ENCODE data around the gene OTOGL.

The OTOGL gene

GRCh38 chr12:80374615-80375014 is 275.3 kb downstream of the OTOGL start:
- TF ChIP-seq GABPA (IDR thresholded peaks at IDR 0.05; ENCODE audit: low read depth) (no peak), POLR2AphosphoS5 (IDR thresholded peaks at IDR 0.05; ENCODE audit: low read depth) (no peak)
- TF ChIP-seq, protein P1, sequence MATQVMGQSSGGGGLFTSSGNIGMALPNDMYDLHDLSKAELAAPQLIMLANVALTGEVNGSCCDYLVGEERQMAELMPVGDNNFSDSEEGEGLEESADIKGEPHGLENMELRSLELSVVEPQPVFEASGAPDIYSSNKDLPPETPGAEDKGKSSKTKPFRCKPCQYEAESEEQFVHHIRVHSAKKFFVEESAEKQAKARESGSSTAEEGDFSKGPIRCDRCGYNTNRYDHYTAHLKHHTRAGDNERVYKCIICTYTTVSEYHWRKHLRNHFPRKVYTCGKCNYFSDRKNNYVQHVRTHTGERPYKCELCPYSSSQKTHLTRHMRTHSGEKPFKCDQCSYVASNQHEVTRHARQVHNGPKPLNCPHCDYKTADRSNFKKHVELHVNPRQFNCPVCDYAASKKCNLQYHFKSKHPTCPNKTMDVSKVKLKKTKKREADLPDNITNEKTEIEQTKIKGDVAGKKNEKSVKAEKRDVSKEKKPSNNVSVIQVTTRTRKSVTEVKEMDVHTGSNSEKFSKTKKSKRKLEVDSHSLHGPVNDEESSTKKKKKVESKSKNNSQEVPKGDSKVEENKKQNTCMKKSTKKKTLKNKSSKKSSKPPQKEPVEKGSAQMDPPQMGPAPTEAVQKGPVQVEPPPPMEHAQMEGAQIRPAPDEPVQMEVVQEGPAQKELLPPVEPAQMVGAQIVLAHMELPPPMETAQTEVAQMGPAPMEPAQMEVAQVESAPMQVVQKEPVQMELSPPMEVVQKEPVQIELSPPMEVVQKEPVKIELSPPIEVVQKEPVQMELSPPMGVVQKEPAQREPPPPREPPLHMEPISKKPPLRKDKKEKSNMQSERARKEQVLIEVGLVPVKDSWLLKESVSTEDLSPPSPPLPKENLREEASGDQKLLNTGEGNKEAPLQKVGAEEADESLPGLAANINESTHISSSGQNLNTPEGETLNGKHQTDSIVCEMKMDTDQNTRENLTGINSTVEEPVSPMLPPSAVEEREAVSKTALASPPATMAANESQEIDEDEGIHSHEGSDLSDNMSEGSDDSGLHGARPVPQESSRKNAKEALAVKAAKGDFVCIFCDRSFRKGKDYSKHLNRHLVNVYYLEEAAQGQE (IDR thresholded peaks at IDR 0.05; ENCODE audit: insufficient replicate concordance, low read depth): no peak
- Histone ChIP-seq H3K27ac (replicated peaks) (no peak overlapping the region), H3K4me3 (replicated peaks; ENCODE audit: insufficient read depth, low read length) (no peak overlapping the region), H3K27me3 (ENCODE audit: insufficient read depth, poor library complexity, severe bottlenecking) (no peaks in the 10 kb centered on the region)
- DNase-seq (ENCODE audit: low read depth in 1 of 2, low spot score in 1 of 2): no peak

- no peak for DNase-seq (ENCODE audit: low read depth in 1 of 2, low spot score in 1 of 2)
- Histone ChIP-seq H3K27ac (replicated peaks) (no peak overlapping the region), H3K27me3 (ENCODE audit: insufficient read depth, poor library complexity, severe bottlenecking) (no peaks in the 10 kb centered on the region), H3K4me3 (replicated peaks; ENCODE audit: insufficient read depth, low read length) (no peak overlapping the region)
- TF ChIP-seq SPI1 (IDR thresholded peaks at IDR 0.05; ENCODE audit: borderline replicate concordance, low read depth) (no peak), GABPA (IDR thresholded peaks at IDR 0.05; ENCODE audit: low read depth) (no peak), POLR2AphosphoS5 (IDR thresholded peaks at IDR 0.05; ENCODE audit: low read depth) (no peak)
- TF ChIP-seq, protein P2, sequence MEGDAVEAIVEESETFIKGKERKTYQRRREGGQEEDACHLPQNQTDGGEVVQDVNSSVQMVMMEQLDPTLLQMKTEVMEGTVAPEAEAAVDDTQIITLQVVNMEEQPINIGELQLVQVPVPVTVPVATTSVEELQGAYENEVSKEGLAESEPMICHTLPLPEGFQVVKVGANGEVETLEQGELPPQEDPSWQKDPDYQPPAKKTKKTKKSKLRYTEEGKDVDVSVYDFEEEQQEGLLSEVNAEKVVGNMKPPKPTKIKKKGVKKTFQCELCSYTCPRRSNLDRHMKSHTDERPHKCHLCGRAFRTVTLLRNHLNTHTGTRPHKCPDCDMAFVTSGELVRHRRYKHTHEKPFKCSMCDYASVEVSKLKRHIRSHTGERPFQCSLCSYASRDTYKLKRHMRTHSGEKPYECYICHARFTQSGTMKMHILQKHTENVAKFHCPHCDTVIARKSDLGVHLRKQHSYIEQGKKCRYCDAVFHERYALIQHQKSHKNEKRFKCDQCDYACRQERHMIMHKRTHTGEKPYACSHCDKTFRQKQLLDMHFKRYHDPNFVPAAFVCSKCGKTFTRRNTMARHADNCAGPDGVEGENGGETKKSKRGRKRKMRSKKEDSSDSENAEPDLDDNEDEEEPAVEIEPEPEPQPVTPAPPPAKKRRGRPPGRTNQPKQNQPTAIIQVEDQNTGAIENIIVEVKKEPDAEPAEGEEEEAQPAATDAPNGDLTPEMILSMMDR (IDR thresholded peaks at IDR 0.05; ENCODE audit: insufficient read depth, low read length): no peak
- TF ChIP-seq, protein P1 (IDR thresholded peaks at IDR 0.05; ENCODE audit: insufficient replicate concordance, low read depth): no peak
These were observed 277.9 kb downstream of the OTOGL start for GRCh38 chr12:80377140-80377794.

DNA sequence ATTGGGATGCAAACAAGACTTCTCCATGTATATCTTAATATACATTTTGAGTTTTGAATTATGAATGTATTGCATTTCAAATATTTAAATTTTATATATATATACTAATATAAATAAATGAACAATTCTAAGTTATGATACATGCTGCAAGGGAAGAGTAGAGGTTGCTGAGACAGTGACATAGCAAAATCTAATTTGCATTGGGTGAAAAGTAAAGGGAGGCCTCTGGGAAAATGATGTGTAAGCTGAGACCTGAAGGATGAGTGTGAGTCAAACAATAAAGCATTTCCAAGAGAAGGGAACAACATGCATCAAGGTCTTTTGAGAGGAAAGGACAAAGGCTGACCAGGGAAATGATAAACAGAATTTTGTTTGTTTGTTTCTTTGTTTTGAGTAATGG is 281.8 kb downstream of the OTOGL start:
- Histone ChIP-seq H3K27me3 (ENCODE audit: insufficient read depth, poor library complexity, severe bottlenecking) (no peaks in the 10 kb centered on the region), H3K4me3 (replicated peaks; ENCODE audit: insufficient read depth, low read length) (no peak overlapping the region), H3K27ac (replicated peaks) (no peak overlapping the region)
- TF ChIP-seq, protein P2 (IDR thresholded peaks at IDR 0.05; ENCODE audit: insufficient read depth, low read length): no peak
- TF ChIP-seq POLR2AphosphoS5 (IDR thresholded peaks at IDR 0.05; ENCODE audit: low read depth) (no peak), SPI1 (IDR thresholded peaks at IDR 0.05; ENCODE audit: borderline replicate concordance, low read depth) (no peak), GABPA (IDR thresholded peaks at IDR 0.05; ENCODE audit: low read depth) (no peak)
- TF ChIP-seq, protein P1 (IDR thresholded peaks at IDR 0.05; ENCODE audit: insufficient replicate concordance, low read depth): no peak
- no peak for DNase-seq (ENCODE audit: low read depth in 1 of 2, low spot score in 1 of 2)
